Neural progenitor cell (in vitro differentiated cells): Measurements from ENCODE around the gene TMEM221. TPM values are rescaled to one million over a fixed set of nuclear protein-coding genes. Genes with fewer than 3 reads are reported as not detected.

Experiments
- DNase-seq: peaks from one replicate; pipeline ENCODE4 v3.0.0-alpha.2; 2016; ENCODE audit warnings: low spot score
- H2AFZ ChIP-seq: fragments of 200-600 bp; sonication (generic); replicated peaks from 2 replicates; pipeline ENCODE4 v1.6.1; 2016; ENCODE audit warnings: antibody characterized with exemption
- H3F3A ChIP-seq: fragments of 200-600 bp; sonication (generic); 2 replicates; pipeline ENCODE4 v1.6.1; 2016; ENCODE audit warnings: antibody characterized with exemption, low read depth
- H3K27ac ChIP-seq: fragments of 200-600 bp; sonication (generic); 2 replicates; pipeline ENCODE4 v1.5.1; 2016; ENCODE audit warnings: mild to moderate bottlenecking
- H3K27me3 ChIP-seq: fragments of 200-600 bp; sonication (generic); 2 replicates; pipeline ENCODE4 v1.6.1; 2016; ENCODE audit warnings: mild to moderate bottlenecking, moderate library complexity
- H3K36me3 ChIP-seq: fragments of 200-600 bp; sonication (generic); 2 replicates; pipeline ENCODE4 v1.5.1; 2016
- H3K4me1 ChIP-seq: fragments of 200-600 bp; sonication (generic); 2 replicates; pipeline ENCODE4 v1.6.1; 2016; ENCODE audit warnings: mixed run types
- H3K4me2 ChIP-seq: fragments of 200-600 bp; sonication (generic); 2 replicates; pipeline ENCODE4 v1.6.1; 2016
- H3K4me3 ChIP-seq: fragments of 200-600 bp; sonication (generic); 2 replicates; pipeline ENCODE4 v1.5.1; 2016
- H3K79me2 ChIP-seq: fragments of 200-600 bp; sonication (generic); 2 replicates; pipeline ENCODE4 v1.6.1; 2016; ENCODE audit warnings: low read depth
- H3K9ac ChIP-seq: fragments of 200-600 bp; sonication (generic); 2 replicates; pipeline ENCODE4 v1.6.1; 2016
- H3K9me3 ChIP-seq: fragments of 200-600 bp; sonication (generic); 2 replicates; pipeline ENCODE4 v1.5.1; 2016; ENCODE audit warnings: low read depth
- H4K20me1 ChIP-seq: fragments of 200-600 bp; sonication (generic); 2 replicates; pipeline ENCODE4 v1.6.1; 2016; ENCODE audit warnings: low read depth
- H3K27ac Mint-ChIP-seq: 3 replicates; pipeline ENCODE4 v1.8.0; 2021; ENCODE audit warnings: mixed read lengths
- H3K27me3 Mint-ChIP-seq: 2 replicates; pipeline ENCODE4 v1.8.0; 2022; ENCODE audit warnings: low read depth, mild to moderate bottlenecking, inconsistent platforms, moderate library complexity, mixed read lengths; ENCODE audit not compliant: insufficient read depth
- H3K36me3 Mint-ChIP-seq: 3 replicates; pipeline ENCODE4 v1.8.0; 2021; ENCODE audit warnings: mixed read lengths
- H3K4me1 Mint-ChIP-seq: 3 replicates; pipeline ENCODE4 v1.8.0; 2021; ENCODE audit warnings: mixed read lengths
- H3K4me3 Mint-ChIP-seq: 3 replicates; pipeline ENCODE4 v1.8.0; 2021; ENCODE audit warnings: mild to moderate bottlenecking, moderate library complexity, mixed read lengths
- H3K9me3 Mint-ChIP-seq: 3 replicates; pipeline ENCODE4 v1.8.0; 2020; ENCODE audit warnings: mixed read lengths
- CTCF ChIP-seq: fragments of 200-600 bp; sonication (generic); IDR thresholded peaks from 2 replicates; pipeline ENCODE4 v1.5.1; 2017; ENCODE audit warnings: antibody characterized with exemption, mild to moderate bottlenecking
- EZH2 ChIP-seq: fragments of 200-600 bp; sonication (generic); IDR thresholded peaks from 2 replicates; pipeline ENCODE4 v1.6.1; 2017; ENCODE audit warnings: antibody characterized with exemption, mild to moderate bottlenecking, moderate library complexity
- EZH2phosphoT487 ChIP-seq: fragments of 200-600 bp; sonication (generic); IDR thresholded peaks from 2 replicates; pipeline ENCODE4 v1.6.1; 2017; ENCODE audit warnings: antibody characterized with exemption
- total RNA-seq: library from RNA; depleted of rRNA; stranded (reverse); fragments of >200 nt; gene quantifications from 2 replicates; pipeline ENCODE4 v1.2.3, GENCODE V29; 2015; ENCODE audit warnings: low replicate concordance

Gene TMEM221
- total RNA-seq, 1 donor from 2014 or later: 0.17 TPM

DNA sequence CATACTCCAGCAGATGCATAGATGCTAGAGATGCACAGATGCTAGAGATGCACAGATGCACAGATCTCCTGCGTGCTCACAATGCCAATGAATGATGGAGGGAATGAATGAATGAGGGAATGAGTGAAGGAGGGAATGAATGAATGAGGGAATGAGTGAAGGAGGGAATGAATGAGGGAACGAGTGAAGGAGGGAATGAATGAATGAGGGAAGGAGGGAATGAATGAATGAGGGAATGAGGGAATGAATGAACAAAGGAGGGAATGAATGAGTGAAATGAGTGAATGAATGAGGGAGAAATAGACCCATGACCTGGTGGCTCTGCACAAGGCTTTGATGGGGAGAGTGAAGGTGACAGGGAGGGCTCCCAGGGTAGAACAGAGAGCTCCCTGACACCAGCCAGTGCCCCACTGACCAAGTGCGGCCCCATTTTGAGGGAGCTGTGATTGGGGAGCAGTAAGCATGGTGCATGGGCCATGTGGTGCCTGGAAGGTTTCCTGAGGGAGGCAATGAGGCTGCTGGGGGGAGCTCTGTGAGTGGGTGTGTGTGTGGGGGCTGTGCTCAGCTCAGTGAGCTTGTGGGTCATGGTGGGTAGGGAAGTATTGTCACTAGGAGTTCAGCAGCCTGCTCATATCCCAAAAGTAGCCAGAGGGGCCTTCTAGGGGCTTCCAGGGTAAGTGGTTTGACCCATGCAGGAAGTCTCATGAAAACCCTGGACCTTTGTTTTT, 34.6 kb upstream of the TMEM221 start:
- H3K27me3 ChIP-seq: no peaks in the 10 kb centered on the region
- Mint-ChIP-seq H3K4me3 (no peak overlapping the region), H3K36me3 (no peaks in the 10 kb centered on the region), H3K27ac (no peak overlapping the region), H3K27me3 (peaks cover 3% of the 10 kb centered on the region), H3K4me1 (peaks cover 18% of the 10 kb centered on the region), H3K9me3 (no peaks in the 10 kb centered on the region)
- peaks cover 5% of the 10 kb centered on the region for H3K4me1 ChIP-seq
- H3K9ac ChIP-seq: no peak overlapping the region
- DNase-seq: no peak
- TF ChIP-seq CTCF (no peak), EZH2phosphoT487 (no peak), EZH2 (no peak)
- no peaks in the 10 kb centered on the region for H3K36me3 ChIP-seq
- H3K79me2 ChIP-seq: no peaks in the 10 kb centered on the region
- H3F3A ChIP-seq: no peaks in the 10 kb centered on the region
- peaks cover 14% of the 10 kb centered on the region for H4K20me1 ChIP-seq
- H3K27ac ChIP-seq: no peak overlapping the region
- no peak overlapping the region for H3K4me3 ChIP-seq
- H3K4me2 ChIP-seq: no peak overlapping the region
- H2AFZ ChIP-seq: no peak overlapping the region
- no peaks in the 10 kb centered on the region for H3K9me3 ChIP-seq

DNA sequence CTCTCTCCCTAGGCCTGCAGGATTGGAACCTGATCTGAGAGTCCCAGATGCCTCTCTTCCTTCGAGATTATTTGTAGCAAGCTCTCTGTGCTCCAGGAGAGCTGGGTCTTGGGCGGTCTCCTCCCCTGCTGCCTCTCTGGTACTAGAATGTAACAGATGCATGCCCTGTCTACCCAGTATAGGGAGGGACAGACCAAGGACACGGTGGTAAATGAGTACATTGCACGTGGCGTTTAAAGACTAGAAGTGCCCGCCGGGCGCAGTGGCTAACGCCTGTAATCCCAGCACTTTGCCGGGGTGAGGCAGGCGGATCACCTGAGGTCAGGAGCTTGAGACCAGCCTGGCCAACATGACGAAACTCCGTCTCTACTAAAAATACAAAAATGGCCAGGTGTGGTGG, 33.5 kb upstream of the TMEM221 start:
- Mint-ChIP-seq H3K27ac (no peak overlapping the region), H3K9me3 (no peaks in the 10 kb centered on the region)
- peaks cover 11% of the 10 kb centered on the region for H4K20me1 ChIP-seq

GRCh38 chr19:17479325-17479791, 30.9 kb upstream of the TMEM221 start:
- no peak for DNase-seq
- H3K4me3 ChIP-seq: no peak overlapping the region
- no peak overlapping the region for H3K27ac ChIP-seq
- Mint-ChIP-seq H3K27me3 (peaks cover 3% of the 10 kb centered on the region), H3K4me1 (peaks cover 19% of the 10 kb centered on the region), H3K36me3 (no peaks in the 10 kb centered on the region), H3K27ac (peak overlapping the region; percentile 84), H3K9me3 (no peaks in the 10 kb centered on the region), H3K4me3 (peak overlapping the region; percentile 52)
- H4K20me1 ChIP-seq: peaks cover 11% of the 10 kb centered on the region
- no peaks in the 10 kb centered on the region for H3F3A ChIP-seq
- no peak overlapping the region for H3K9ac ChIP-seq
- H3K27me3 ChIP-seq: no peaks in the 10 kb centered on the region
- no peak overlapping the region for H3K4me2 ChIP-seq
- H3K4me1 ChIP-seq: peaks cover 5% of the 10 kb centered on the region
- H3K36me3 ChIP-seq: no peaks in the 10 kb centered on the region
- no peaks in the 10 kb centered on the region for H3K9me3 ChIP-seq
- H3K79me2 ChIP-seq: no peaks in the 10 kb centered on the region
- TF ChIP-seq EZH2phosphoT487 (no peak), CTCF (no peak), EZH2 (no peak)
- H2AFZ ChIP-seq: no peak overlapping the region

More for the DNA sequence above, 33.5 kb upstream of the TMEM221 start:
- Histone ChIP-seq H3K4me3 (no peak overlapping the region), H3K4me2 (no peak overlapping the region), H3F3A (no peaks in the 10 kb centered on the region), H3K4me1 (peaks cover 5% of the 10 kb centered on the region), H3K9ac (no peak overlapping the region), H3K9me3 (no peaks in the 10 kb centered on the region), H3K36me3 (no peaks in the 10 kb centered on the region), H3K79me2 (no peaks in the 10 kb centered on the region), H3K27me3 (no peaks in the 10 kb centered on the region), H2AFZ (no peak overlapping the region), H3K27ac (no peak overlapping the region)
- TF ChIP-seq EZH2 (no peak), CTCF (no peak), EZH2phosphoT487 (no peak)
- H3K36me3 Mint-ChIP-seq: no peaks in the 10 kb centered on the region
- peaks cover 3% of the 10 kb centered on the region for H3K27me3 Mint-ChIP-seq
- no peak overlapping the region for H3K4me3 Mint-ChIP-seq
- no peak for DNase-seq
- H3K4me1 Mint-ChIP-seq: peaks cover 13% of the 10 kb centered on the region
